K562 (cell line): ENCODE results near the gene COL4A2. TPM values are rescaled to one million over a fixed set of nuclear protein-coding genes. Genes with fewer than 3 reads are reported as not detected.

Source experiments
- ATAC-seq: fragments of 200-7000 bp; cut with Tn5 transposase; 3 replicates; pipeline ENCODE4 v1.9.1; 2020; ENCODE audit warnings: moderate library complexity
- BruUV-seq: library from RNA; stranded (reverse); fragments of 400-500 nt; replicated peaks from 2 replicates; lab custom pipeline; 2021; lab: Mats Ljungman, UMichigan
- CTCF ChIA-PET: fragments of 300-600 bp; formaldehyde crosslinking; extraction: SDS; loops from one replicate; lab custom pipeline; 2021; ENCODE audit warnings: low intra/inter-chr PET ratio; lab: Yijun Ruan, JAX
- POLR2A ChIA-PET: fragments of 300-600, 350-650 bp; sonication (Branson Sonifier 250); formaldehyde crosslinking; extraction: SDS; loops from one replicate; lab custom pipeline; 2021; ENCODE audit warnings: antibody characterized with exemption, inconsistent platforms; lab: Yijun Ruan, JAX
- DNase-seq, 4 experiments: peaks; one replicate each; pipeline versions ENCODE4 v3.0.0 to v3.0.0-alpha.2; 2011 to 2018; ENCODE audit warnings: low spot score in 3 of 4, mixed read lengths in 3 of 4; ENCODE audit errors: extremely low read depth in 1 of 4
- FAIRE-seq: peaks from 2 replicates; lab custom pipeline; 2011; peaks lifted over from hg19 to GRCh38; lab: Jason Lieb, UNC
- H2AFZ ChIP-seq: 2 replicates; pipeline ENCODE4 v1.6.0; 2011; ENCODE audit warnings: low read depth, low read length, control low read depth, inconsistent platforms
- H3K27ac ChIP-seq: fragments of 200-600 bp; 3 replicates; pipeline ENCODE4 v1.8.0; 2011; ENCODE audit warnings: low read depth, mild to moderate bottlenecking, control low read depth, inconsistent platforms, low read length, moderate library complexity, mixed read lengths; ENCODE audit errors: extremely low read depth
- H3K27me3 ChIP-seq, 2 experiments: fragments of 300-600 bp in 1 of 2; 2 replicates in 1 of 2; 3 replicates in 1 of 2; pipeline versions ENCODE4 v1.6.0 to v1.8.0; 2011; ENCODE audit warnings: inconsistent platforms in 2 of 2, low read length in 2 of 2, mild to moderate bottlenecking in 1 of 2, mixed read lengths in 1 of 2, moderate library complexity in 1 of 2; ENCODE audit not compliant: control insufficient read depth in 2 of 2, insufficient read depth in 2 of 2
- H3K36me3 ChIP-seq: fragments of 300-600 bp; 3 replicates; pipeline ENCODE4 v1.8.0; 2011; ENCODE audit warnings: mild to moderate bottlenecking, low read length, inconsistent platforms; ENCODE audit not compliant: control insufficient read depth, insufficient read depth
- H3K4me1 ChIP-seq, 2 experiments: fragments of 200-600 bp in 1 of 2; replicated peaks in 1 of 2; 2 replicates in 1 of 2; 3 replicates in 1 of 2; pipeline versions ENCODE4 v1.5.1 to v1.8.0; 2011; ENCODE audit warnings: inconsistent platforms in 2 of 2, low read length in 2 of 2, mild to moderate bottlenecking in 1 of 2, mixed read lengths in 1 of 2, moderate library complexity in 1 of 2; ENCODE audit not compliant: control insufficient read depth in 2 of 2, insufficient read depth in 2 of 2
- H3K4me2 ChIP-seq: 2 replicates; pipeline ENCODE4 v1.6.1; 2011; ENCODE audit warnings: low read length, control low read depth, inconsistent platforms, mixed read lengths; ENCODE audit not compliant: insufficient read depth
- H3K4me3 ChIP-seq: fragments of 200-600 bp; sonication (generic), shearing (Covaris generic); 2 replicates; pipeline ENCODE4 v1.5.1; 2016; ENCODE audit warnings: control low read depth, inconsistent platforms
- H3K79me2 ChIP-seq: fragments of 200-600 bp; 3 replicates; pipeline ENCODE4 v1.8.0; 2011; ENCODE audit warnings: low read length, inconsistent platforms; ENCODE audit not compliant: control insufficient read depth, insufficient read depth
- H3K9ac ChIP-seq, 2 experiments: 2 replicates each; pipeline versions ENCODE4 v1.6.0 to v1.6.1; 2011; ENCODE audit warnings: low read depth in 2 of 2, low read length in 2 of 2, control low read depth in 1 of 2, inconsistent platforms in 1 of 2, mild to moderate bottlenecking in 1 of 2, mixed read lengths in 1 of 2; ENCODE audit not compliant: insufficient read depth in 1 of 2
- H3K9me1 ChIP-seq: one replicate; pipeline ENCODE4 v1.6.0; 2011; ENCODE audit warnings: inconsistent platforms, mild to moderate bottlenecking, low read length, moderate library complexity; ENCODE audit not compliant: control insufficient read depth, insufficient read depth
- H3K9me3 ChIP-seq: replicated peaks from 2 replicates; pipeline ENCODE4 v1.5.1; 2011; ENCODE audit warnings: low read depth, low read length, inconsistent platforms; ENCODE audit not compliant: control insufficient read depth, insufficient read depth
- H4K20me1 ChIP-seq: replicated peaks from 2 replicates; pipeline ENCODE4 v1.6.1; 2011; ENCODE audit warnings: low read length, inconsistent platforms, mixed read lengths; ENCODE audit not compliant: control insufficient read depth, insufficient read depth
- FOXK1 ChIP-seq: sonication (generic); formaldehyde crosslinking; IDR thresholded peaks from 2 replicates; pipeline ENCODE4 v1.8.0; 2022; ENCODE audit warnings: missing genetic modification reagents, mild to moderate bottlenecking, borderline replicate concordance
- KDM2B ChIP-seq: fragments of 250-450 bp; sonication (Bioruptor Pico); IDR thresholded peaks from 2 replicates; pipeline ENCODE4 v1.8.0; 2021; ENCODE audit warnings: mild to moderate bottlenecking, moderate library complexity
- TFE3 ChIP-seq: fragments of 450-650 bp; formaldehyde crosslinking; IDR thresholded peaks from 2 replicates; pipeline ENCODE4 v1.4.0; 2020; ENCODE audit warnings: mild to moderate bottlenecking, mixed read lengths
- ZBTB17 ChIP-seq: fragments of 450-650 bp; formaldehyde crosslinking; IDR thresholded peaks from 2 replicates; pipeline ENCODE4 v1.4.0; 2020; ENCODE audit warnings: mild to moderate bottlenecking
- WGBS: fragments of 100-300 bp; shearing (Covaris generic); methylation state at CpG from one replicate; pipeline ENCODE4 v1.1.6; 2016; ENCODE audit warnings: low coverage, mixed read lengths; ENCODE audit not compliant: insufficient coverage; ENCODE audit errors: missing lambda C conversion rate; 5-methylcytosine and 5-hydroxymethylcytosine counted together
- in situ Hi-C: fragments of 300-500 bp; cut with MboI; formaldehyde crosslinking; loops from 4 replicates; pipeline ENCODE4 v1.15.0; 2018; ENCODE audit warnings: inconsistent platforms, mixed read lengths
- intact Hi-C: fragments of 100-400 bp; cut with micrococcal nuclease; formaldehyde crosslinking; loops from 2 replicates; pipeline ENCODE4 v1.14.2; 2022
- polyA plus RNA-seq, 8 experiments: library from polyadenylated mRNA; depleted of rRNA in 4 of 8; stranded (reverse) in 5 of 8; unstranded in 3 of 8; fragments of >200 nt; fragmentation: Nextera tagmentation in 2 of 8; fragmentation: Illumina TruSeq in 1 of 8; extraction: Ambion mirVana in 2 of 8; extraction: Trizol in 1 of 8; gene quantifications; 2 replicates each; pipeline versions ENCODE4 v1.2.1 to v1.2.3, GENCODE V29; 2011 to 2014; ENCODE audit warnings: inconsistent platforms in 1 of 8, missing spikeins in 1 of 8
- total RNA-seq, 7 experiments: library from RNA; depleted of rRNA in 6 of 7; stranded (reverse); fragments of >200 nt in 6 of 7; fragmentation: Illumina TruSeq in 2 of 7; extraction: Trizol in 2 of 7; gene quantifications; 2 replicates each; pipeline versions ENCODE4 v1.2.1 to v1.2.3, GENCODE V29; 2011 to 2021; ENCODE audit warnings: low replicate concordance in 1 of 7

COL4A2 gene
- total and polyA plus RNA-seq, 9 of the 15 experiments (the other 6 are each of a cell fraction or from before 2014, with no cell fraction given): 0.13 to 15.2 (median 8.1) TPM

DNA sequence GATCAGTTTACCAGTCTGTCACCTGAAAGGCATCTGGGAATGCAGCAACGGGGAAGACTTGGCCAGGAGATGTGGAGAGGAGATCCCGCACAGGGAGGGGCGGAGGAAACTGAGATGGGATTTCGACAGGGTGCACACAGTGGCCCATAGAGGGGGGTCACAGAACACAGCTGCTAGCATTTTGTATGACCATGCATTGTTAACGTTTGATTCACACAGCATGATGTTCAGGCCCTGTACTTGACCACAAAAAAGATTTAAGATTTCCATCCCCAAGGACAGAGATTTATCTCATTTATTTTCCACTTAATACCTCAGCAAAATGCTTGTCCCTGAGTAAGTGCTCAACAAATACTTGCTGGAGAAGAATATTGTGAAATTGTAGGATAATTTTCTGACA, 191.2 kb downstream of the COL4A2 start (continued):
- TF ChIP-seq FOXK1 (CRISPR knock-in tag) (no peak), ZBTB17 (CRISPR knock-in tag) (no peak)

DNA sequence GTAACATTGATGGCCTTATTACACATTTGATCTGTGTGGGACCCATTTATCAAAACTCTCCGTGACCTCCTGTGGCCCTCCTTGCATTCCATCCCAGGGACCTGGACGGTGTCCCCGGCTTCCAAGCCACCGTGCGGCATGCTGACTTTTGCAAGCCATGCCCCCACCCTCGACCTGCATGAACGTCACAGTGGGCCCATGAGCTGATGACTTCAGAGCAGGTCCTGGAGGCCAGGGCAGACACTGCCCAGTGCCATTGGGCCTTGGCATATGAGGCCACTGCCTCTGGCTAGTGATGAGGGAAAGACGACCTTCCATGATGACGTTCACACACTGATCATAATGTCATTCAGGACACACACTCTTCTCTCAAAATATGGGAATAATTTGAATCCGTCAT, 191.7 kb downstream of the COL4A2 start:
- no peak overlapping the region for H2AFZ ChIP-seq
- H3K9me1 ChIP-seq: no peaks in the 10 kb centered on the region
- in situ Hi-C loops: no loop called here
- H3K79me2 ChIP-seq: no peaks in the 10 kb centered on the region; the same call in 2 of the 3 replicates
- ChIA-PET POLR2A (no interaction called here), CTCF (no interaction called here)
- 0 out of 2 replicates have a peak, but pooled peaks cover 1% of the 10 kb centered on the region for H3K9me3 ChIP-seq
- H4K20me1 ChIP-seq: no peaks in the 10 kb centered on the region
- H3K4me3 ChIP-seq: no peak overlapping the region
- intact Hi-C loops: no loop called here
- 59% methylated on average over 9 of the region's 10 CpGs for WGBS
- H3K36me3 ChIP-seq: no peaks in the 10 kb centered on the region
- H3K4me2 ChIP-seq: no peak overlapping the region
- H3K27me3 ChIP-seq: no peaks in the 10 kb centered on the region
- H3K27ac ChIP-seq: no peak overlapping the region
- no peak for TF ChIP-seq KDM2B (CRISPR knock-in tag)
- no peak for TF ChIP-seq TFE3 (CRISPR knock-in tag)
- TF ChIP-seq, all 486 proteins: peak for 0
- no peak for DNase-seq
- Histone ChIP-seq H3K4me1 (peaks cover 7 to 11% of the 10 kb centered on the region in 2 experiments; a peak in 4 of 5 replicates), H3K9ac (no peak overlapping the region)
- no TSS peak for BruUV-seq
- no peak for FAIRE-seq
- no peak for ATAC-seq
